Stimulated activated CD8-positive, alpha-beta memory T cell treated with anti-CD3 and anti-CD28 coated beads, Interleukin-12 subunit alpha, Interleukin-12 subunit beta, amount 100 ng/mL, for 1 hour (primary cell): ENCODE data around the gene C4orf54.

Source experiments
- DNase-seq: peaks from one replicate; pipeline ENCODE4 v3.0.0-alpha.2; 2020; ENCODE audit warnings: low read depth

C4orf54 gene

GRCh38 chr4:99617374-99617773 lies 40.3 kb downstream of the C4orf54 start:
- no peak for DNase-seq

GRCh38 chr4:99615170-99615820 lies 42.3 kb downstream of the C4orf54 start:
- DNase-seq: no peak

- DNase-seq: no peak
Observed at GRCh38 chr4:99614491-99614890, 43.1 kb downstream of the C4orf54 start.

GRCh38 chr4:99612704-99613103 lies 44.9 kb downstream of the C4orf54 start:
- DNase-seq: no peak

GRCh38 chr4:99612281-99612680 lies 45.3 kb downstream of the C4orf54 start:
- DNase-seq: no peak

GRCh38 chr4:99610605-99611175 lies 46.9 kb downstream of the C4orf54 start:
- DNase-seq: no peak

- DNase-seq: no peak
Observed at GRCh38 chr4:99608417-99608816, 49.2 kb downstream of the C4orf54 start.
